Right renal pelvis (tissue), 4 donors: ENCODE measurements around the gene NOPCHAP1. TPM values are rescaled to one million over a fixed set of nuclear protein-coding genes. Genes with fewer than 3 reads are reported as not detected.

ENCODE experiments used
- DNase-seq, 4 donors: peaks; one replicate each; pipeline ENCODE4 v3.0.0-alpha.2; 2013; ENCODE audit warnings: low read depth in 4 of 4, low spot score in 3 of 4, missing footprints in 1 of 4
- polyA plus RNA-seq, 4 donors: library from polyadenylated mRNA; unstranded; fragments of 120-200 nt; gene quantifications; one replicate each; pipeline ENCODE4 v1.2.1, GENCODE V29; 2013; ENCODE audit not compliant: insufficient read length in 4 of 4

NOPCHAP1 gene
- polyA plus RNA-seq, 4 donors = 11.9 to 14.7 (median 13.2) TPM

- DNase-seq = no peak
These were observed 31.9 kb downstream of the NOPCHAP1 start for GRCh38 chr12:105018012-105018411.

- DNase-seq = no peak
These were observed 32.7 kb downstream of the NOPCHAP1 start for GRCh38 chr12:105018776-105019175.

- no peak for DNase-seq
These were observed 34.3 kb downstream of the NOPCHAP1 start for GRCh38 chr12:105020241-105020962.

- DNase-seq = peak in 2 of 4 donors; percentile 12 to 15
These were observed 38.8 kb downstream of the NOPCHAP1 start for GRCh38 chr12:105024928-105025327.

- DNase-seq = peak; percentile 42 to 74 (median 65)
These were observed 39.8 kb downstream of the NOPCHAP1 start for GRCh38 chr12:105025890-105026289.

GRCh38 chr12:105026411-105026810 is 40.3 kb downstream of the NOPCHAP1 start:
- DNase-seq = peak; percentile 5 to 48 (median 29)

GRCh38 chr12:105030820-105031807 is 45.0 kb downstream of the NOPCHAP1 start:
- no peak for DNase-seq

- no peak for DNase-seq
These were observed 46.7 kb downstream of the NOPCHAP1 start for GRCh38 chr12:105032703-105033357.

GRCh38 chr12:105033851-105034250 is 47.7 kb downstream of the NOPCHAP1 start:
- no peak for DNase-seq

Other genes starting within 250 kb of the NOPCHAP1 start
- gene SLC41A2, start 28.0 kb upstream of the NOPCHAP1 start, polyA plus RNA-seq = 1 to 10 TPM; 4.0 to 6.4 (median 5.8) TPM
- 1 to 10 TPM in 2 of 4 donors, under 1 TPM in 2; 1.00 to 1.3 (median 1.1) TPM for gene ALDH1L2, start 98.1 kb downstream of the NOPCHAP1 start, polyA plus RNA-seq
- 10 to 100 TPM; 48.4 to 66.9 (median 61.0) TPM for gene WASHC4, start 121.4 kb downstream of the NOPCHAP1 start, polyA plus RNA-seq
- 10 to 100 TPM; 68.5 to 92.7 (median 84.0) TPM for gene APPL2, start 249.9 kb downstream of the NOPCHAP1 start, polyA plus RNA-seq